AG08396 (cell line): Measurements from ENCODE around the gene SLC14A1.
"Not testable (repeated sequence)": the region's sequence is repeated elsewhere in the genome, so short reads cannot be mapped to it uniquely, and the experiment has no call there.

Experiments
- DNase-seq: peaks from one replicate; pipeline ENCODE4 v3.0.0; 2012; ENCODE audit warnings: low spot score, mixed read lengths

The SLC14A1 gene

DNA sequence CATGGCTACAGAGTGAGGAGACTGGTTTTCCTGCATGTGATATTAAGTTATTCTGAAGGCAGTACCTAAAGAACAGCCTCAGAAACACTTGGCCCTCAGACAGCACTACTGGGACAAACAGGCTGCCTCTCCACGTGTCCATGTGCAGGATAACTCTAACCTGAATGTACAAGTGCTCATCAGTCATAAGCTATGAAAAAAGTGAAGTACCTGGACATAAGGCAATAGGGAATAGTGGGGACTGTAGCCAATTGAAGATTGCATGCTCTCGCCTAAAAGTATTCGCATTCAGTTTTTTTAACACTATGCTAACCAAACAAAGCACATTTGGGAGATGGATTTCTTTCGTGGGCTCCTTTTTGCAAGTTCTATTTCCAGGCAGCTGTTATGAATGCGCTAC is 33.0 kb downstream of the SLC14A1 start:
- no peak for DNase-seq

DNA sequence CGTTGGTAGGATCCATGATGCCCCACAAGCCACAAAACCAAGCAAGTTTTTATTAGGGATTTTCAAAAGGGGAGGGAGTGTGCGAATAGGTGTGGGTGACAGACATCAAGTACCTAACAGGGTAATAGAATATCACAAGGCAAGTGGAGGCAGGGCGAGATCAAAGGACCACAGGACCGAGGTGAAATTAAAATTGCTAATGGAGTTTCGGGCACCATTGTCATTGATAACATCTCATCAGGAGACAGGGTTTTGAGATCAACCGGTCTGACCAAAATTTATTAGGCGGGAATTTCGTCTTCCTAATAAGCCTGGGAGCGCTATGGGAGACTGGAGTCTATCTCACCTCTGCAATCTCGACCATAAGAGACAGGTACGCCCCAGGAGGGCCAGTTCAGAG is 33.7 kb downstream of the SLC14A1 start:
- not testable (repeated sequence) for DNase-seq

DNA sequence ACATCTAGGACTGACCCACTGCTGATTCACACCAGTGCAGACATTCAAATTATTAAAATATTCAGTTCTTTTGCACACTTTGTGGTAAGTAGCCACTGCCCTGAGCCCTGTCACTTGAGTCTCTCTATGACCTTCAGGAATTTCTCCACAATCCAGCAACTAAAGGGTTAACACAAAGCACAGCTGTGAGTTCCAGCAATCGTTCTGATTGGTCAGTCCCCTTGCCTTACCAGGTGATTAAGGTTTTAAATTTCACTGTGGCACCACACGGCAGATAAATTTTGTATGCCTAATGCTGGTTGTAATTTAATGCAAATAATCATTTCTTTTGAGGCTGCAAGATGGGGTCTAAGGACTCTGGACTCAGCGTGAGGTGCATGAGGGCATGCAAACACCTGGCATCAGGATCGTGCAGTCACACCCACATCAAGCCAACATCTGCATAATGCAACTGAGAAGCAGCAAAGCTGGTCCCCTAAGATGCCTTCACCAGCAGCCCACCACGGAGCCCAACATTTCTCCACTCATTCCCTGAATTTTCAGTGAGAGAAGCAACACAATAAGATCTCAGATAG is 36.6 kb downstream of the SLC14A1 start:
- DNase-seq = no peak

DNA sequence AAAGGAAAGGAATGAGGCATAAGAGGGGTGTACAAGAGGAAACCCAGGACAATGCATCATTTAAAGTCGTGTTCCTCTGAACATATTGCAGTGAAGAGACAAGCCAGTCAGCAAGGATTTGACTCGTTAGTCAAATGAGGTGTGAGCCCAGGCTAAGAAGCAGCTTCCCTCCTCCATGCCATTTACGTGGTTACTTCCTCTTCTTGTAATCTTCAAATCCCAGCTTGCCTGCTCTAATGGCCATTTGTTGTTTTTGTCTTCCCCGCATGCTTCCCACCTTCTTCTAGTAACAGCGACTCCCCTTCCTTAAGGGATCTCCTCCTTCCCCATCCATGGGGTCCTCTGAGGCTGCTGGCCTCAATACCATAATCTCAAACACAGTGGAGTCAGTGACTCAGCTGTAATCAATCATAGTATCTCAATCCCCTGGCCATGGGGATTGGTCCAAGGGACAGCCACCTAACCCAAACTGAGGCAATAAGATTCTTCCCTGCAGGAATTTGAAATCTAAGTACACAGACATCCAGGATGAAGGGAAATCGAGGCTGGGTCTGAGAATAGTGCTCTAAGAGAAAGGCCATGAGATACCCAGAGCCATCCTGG is 37.6 kb downstream of the SLC14A1 start:
- no peak for DNase-seq

DNA sequence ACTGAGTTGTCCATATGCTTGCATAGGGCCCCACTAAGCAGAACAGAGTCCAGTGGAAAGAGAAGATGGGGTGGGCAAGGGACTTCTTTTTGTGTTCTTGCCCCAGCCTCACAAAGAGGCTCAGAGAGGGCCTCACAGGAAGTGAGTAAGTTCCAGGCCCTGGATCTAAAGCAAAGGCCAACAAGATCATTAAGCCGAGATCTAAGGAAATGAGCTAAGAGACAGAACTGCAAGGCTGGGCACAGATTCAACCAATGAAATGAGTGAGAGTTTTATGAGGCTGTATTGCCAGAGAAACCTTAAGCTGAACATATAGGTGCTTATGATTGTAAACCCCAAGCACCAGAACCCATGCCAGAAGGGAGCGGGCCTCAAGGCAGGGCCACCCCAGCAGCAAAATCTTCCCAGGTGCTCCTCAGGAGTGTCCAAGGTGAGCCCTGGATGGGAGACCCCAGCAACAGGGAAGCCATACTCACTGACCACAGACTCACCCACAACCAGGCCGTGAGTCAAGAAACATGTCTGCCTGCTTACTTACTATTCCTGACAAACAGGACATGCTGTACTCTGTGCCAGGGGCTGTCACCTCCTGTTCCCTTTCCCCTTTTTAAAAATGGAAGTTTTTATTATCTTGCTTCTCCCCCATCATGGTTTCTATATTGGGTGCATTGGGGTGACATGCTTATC is 40.2 kb downstream of the SLC14A1 start:
- no peak for DNase-seq

DNA sequence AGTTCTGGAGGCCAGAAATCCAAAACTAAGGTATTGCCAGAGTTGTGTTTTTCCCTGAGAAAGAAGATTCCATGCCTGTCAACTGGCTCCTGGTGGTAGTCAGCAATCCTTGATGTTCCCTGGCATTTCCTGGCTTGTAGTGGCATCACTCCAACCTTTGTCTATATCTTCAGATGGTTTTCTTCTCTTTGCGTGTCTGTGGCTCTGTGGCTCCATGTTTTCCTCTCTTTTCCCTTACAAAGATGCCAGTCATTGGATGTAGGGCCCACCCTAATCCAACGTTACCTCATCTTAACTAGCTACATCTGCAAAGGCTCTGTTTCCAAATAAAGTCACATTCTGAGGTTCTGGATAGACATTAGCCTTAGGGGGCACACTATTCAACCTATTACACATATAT is 41.8 kb downstream of the SLC14A1 start:
- no peak for DNase-seq

DNA sequence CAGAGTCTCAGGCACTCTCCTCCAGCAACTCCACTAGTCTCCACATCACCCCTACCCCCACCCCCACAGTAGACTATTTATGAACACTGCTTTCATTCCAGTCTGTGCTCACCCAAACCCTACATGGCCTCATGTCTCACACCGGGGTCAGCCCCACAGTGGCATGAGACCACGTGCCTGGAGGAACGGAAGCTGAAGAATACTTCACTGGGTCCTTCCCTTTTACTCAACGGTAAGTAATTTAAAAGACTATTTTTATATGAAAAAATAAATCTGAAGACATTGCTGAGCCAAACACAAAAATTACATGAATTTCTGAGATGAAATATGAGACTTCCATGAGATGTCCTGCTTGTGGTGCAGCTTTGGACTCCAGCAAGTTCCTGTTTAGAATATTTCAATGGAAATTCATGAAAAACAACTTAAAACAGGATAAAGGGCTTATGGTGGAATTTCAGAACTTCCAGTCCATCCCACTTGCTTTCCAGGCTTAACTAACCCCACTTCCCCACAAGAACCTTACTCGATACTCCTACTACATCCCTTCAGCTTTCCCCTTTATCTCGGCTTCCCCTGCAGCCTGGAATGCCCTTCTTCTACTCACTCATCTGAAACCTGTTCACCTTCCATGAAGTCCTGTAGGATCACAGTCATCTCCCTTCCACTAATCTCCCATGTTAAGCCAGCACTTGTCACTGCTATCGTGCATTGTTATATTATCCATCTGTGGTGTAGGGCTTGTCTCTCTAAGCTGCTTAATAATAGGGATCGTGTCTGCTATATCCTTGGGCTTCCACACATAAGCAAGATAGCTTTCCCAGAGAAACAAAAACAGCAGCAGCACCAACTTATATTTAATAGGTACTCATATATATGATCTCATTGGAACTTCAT is 47.9 kb downstream of the SLC14A1 start:
- DNase-seq = peak; percentile 23

DNA sequence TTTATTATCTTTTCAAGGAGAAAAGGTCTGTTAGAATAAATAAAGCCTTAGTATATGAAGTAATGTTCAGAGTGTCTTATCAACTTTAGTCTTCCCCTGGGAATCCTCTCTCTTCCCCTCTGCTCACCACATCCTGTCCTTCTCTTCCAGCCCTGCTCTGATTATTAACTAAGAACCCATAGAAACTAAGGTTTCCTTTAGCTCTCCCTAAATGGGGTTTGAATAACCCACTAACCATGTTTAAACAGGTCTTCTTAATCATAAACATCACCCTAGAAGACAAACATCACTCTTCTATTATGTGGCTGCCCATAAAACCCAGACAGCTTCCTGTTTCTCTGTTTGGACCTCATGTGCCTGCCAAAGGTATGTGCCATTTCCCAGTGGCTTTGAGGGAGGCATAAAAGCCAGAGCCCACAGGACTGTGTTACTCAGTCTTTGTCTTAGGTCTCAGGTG is 50.1 kb downstream of the SLC14A1 start:
- no peak for DNase-seq

DNA sequence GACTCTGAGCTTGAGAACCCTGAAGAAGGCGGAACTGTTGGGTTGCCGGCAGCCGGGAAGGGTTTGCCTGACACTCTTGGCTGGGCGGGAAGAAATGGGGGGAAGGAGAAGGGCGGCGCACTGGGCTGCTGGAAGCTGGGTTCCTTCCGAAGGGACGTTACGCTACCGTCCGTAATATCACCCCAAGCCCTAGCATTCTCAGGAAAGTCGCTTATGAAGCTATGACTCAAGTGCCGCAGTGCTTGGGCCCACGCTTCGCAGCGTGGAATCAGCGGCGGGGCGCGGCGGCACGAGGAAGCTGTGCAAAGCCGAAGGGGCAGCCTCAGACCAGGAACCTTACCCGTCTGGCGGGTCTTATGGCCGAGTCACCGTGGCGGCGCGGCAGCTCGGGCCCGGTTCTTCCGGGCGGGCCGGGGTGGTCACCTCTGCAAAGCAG is 51.3 kb downstream of the SLC14A1 start:
- DNase-seq = peak; percentile 69

DNA sequence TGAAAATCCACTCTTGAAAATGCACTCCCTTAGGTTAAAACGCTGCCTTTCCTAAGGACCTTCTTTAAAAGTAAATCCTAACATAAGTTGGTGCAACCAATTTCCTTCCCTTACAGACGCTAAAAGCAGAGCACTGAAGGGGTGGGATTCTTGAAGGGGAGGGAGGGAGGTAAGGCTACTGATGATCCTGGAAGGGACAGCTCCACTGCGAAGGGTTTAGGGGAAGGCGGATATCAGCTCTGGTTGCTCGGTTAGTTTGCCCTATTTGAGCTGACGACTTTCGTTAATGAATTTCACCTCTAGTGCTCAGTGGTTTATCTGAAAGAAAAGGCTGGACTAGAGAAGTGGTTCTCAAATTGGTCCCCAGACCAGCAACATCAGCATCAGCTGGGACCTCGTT is 51.8 kb downstream of the SLC14A1 start:
- DNase-seq = no peak

DNA sequence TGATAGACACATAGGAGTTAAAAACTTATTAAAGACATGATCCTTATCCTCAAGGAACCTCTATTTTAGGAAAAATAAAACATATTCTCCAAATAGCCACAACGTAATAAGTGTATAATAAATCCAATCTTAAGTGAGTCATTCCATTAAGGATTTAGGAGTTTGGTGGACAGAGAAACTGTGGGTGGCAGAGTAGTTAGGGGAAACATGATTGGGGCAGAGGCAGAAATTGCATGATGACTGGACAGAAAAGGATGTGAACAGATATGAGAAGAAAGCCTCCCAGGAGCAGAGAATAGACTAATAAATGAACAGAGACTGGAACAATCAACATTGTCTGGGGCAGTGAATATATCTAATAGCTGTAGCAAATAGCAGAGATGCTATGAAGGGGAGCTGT is 53.4 kb downstream of the SLC14A1 start:
- DNase-seq = peak; percentile 68

DNA sequence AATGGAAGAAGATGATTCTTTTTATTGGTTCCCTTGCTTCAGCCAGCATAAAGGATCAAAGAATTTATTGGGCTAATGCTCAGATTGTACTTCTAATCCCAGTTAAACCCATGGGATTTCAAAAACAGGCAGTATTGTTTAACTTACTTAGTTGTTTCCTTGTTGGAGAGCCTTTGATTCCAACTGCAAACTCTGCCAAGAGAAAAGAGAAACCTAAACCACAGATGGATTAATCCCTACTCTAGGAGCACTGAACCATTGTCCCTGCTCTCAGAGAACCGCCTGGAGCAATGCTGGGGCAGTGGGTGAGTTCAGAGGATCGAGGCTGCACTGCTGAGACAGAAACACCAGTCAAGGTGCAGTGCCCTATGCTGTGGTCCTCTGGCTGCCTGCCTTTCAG is 56.6 kb downstream of the SLC14A1 start:
- no peak for DNase-seq

DNA sequence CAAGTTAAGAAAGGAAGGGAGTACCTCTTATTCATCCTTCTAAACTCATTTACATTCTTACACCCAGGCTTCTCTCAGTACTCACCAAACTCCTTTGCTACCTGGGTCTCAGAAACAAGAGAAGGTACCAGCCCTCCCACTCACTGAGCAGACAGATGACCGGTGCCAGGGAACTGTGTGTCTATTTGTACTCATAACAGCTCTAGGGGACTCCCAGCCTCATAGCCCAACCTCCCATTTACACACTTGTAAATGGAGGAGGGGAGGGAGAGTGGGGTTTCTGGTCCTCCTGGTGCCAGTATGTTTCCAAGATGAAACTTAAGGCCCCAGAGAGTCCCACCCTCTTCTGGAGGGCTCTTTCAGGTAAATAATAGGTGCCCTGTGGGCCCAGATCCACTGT is 58.7 kb downstream of the SLC14A1 start:
- DNase-seq = no peak

DNA sequence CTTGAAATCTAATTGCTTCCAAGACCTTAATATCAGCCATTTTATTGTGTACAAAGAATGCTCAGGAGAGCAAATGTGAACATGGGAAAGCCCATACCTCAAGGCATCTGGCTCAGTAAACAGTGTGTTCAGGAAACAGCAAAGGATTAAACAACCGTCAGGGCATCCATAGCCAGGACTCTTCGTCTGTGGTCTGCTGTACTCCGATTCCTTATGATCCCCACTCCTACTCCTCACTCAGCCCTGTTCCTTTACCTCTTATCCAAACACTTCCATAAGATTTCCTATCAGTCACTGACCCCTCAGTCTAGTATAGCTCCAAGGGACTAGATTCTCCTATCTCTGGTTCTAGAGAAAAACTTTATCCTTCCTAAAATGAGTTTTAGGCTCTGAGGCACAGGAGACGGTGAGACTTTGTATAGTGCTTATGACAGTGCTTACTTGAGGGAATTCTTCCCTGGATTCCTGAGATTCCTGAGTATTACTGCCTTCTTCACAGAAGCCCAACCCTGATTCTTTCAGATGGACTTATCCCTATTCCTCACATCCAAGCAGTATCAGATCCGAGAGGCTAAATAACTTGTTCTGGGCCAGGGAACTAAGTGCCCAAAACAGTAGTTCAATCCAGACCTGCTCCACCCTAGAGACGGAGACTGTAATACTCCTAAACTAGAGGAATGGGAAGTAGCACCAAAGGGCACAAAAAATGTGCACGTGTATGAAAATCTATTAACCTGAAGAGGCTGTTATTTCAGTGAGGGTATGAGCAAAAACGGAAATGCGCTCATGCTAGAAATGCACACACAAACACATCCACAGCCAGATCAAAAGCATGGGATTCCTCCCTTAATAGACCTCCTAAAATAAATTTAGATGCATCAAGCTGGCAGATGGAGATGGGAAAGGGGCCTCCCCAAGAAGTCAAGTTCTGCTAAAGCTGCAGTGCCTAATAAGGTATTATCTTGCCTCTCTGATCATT is 59.4 kb downstream of the SLC14A1 start:
- peak; percentile 47 for DNase-seq

DNA sequence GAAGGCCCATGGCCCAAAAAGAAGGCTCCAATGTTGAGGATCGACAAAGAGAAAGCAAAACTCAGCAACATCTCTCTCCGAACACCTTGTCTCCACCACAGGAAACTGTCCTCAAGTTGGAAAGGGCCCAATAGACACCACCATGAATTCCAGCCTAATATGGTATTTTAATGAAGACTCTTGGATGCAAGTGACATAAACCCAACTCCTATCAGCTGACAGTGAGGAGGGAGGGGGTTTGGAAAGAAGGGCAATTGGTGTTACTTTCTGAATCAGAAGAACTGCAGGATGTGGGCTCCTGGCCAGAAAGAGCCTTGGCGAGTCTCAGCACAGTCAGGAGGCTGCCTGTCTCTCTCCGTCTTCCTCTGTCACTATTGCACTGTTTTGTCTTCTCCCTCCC is 61.2 kb downstream of the SLC14A1 start:
- no peak for DNase-seq

DNA sequence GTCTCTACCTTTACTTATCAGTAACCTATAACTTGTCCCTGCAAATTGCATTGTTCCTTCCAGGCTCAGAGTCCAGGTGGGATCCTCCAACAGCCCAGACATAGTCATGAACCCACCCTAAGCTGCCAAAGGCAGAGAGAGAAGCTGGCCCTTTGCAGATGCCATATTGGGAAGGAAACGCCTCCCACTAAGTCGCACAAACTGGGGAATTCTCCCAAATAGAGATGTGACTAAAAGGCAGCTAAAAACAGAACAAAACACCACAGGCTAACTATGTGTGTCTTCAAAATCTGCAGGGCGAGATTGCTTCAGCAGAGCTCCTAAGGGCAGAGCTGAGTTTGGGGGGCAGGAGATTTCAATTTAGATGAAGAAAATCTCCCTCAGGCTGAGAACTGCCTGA is 63.0 kb downstream of the SLC14A1 start:
- no peak for DNase-seq

DNA sequence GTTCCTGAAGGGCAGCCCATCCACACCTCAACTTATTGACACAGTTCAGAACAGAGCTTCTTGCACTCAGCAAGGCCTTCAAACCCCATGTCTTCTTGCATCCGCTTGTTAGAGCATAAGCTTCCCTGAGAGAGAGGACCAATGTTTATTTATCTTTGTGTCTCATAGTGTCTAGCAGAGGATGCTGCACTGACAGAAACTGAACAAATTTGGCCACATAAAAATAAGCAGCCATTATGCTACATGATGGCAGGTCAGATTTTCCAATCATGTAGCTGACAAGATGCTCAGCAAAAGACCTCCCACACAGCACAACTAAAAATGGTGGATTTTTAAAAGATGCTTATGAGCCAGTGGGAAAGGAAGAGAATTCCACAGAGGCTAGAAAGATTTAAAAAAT is 63.4 kb downstream of the SLC14A1 start:
- no peak for DNase-seq

DNA sequence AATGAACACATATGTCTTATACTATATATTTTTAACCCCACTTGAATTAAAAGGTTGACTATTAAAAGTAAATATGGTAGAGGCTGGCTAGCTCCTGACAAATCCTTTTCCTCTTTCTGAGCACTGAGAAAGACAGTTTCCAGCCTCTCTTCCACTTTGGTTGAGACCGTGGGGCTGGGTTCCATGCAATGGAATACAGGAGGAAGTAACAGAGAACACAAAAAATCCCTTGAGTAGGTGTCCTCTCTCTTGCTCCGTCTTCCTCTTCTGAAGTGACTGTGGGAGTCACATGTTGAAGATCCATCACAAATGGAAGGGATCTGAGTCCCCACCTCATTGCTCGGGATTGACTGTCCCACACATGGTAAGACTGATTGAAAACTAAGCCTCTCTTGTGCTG is 64.9 kb downstream of the SLC14A1 start:
- no peak for DNase-seq

DNA sequence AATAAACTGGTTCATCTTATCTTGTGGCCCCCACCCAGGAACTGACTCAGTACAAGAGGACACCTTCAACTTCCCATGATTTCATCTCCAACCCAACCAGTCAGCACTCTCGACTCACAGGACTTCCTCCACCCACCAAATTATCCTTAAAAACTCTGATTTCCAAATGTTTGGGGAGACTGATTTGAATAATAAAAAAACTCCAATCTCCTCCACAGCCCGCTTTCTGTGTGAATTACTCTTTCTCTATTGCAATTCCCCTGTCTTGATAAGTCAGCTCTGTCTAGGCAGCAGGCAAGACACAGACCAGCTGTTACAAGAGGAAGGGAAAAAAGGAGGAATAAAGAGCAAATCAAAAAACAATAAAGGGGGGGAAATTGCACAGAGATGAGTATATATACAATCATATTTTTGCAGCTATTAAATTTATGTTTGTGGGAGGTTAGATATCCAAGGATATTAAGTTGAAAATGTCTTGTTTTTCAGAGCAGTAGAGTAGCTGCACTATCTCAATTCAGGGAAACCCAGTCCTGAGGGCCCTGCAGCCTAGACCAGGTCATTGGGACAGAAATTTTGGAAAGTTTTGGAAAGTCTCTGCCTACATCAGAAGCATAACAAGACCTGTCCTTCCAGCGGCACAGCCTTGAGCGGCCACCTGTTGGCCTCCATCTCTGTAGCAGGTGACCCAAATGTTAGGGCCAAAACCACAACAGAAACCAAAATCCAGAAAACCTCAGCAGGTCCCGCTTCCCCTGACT is 68.7 kb downstream of the SLC14A1 start:
- DNase-seq = no peak

DNA sequence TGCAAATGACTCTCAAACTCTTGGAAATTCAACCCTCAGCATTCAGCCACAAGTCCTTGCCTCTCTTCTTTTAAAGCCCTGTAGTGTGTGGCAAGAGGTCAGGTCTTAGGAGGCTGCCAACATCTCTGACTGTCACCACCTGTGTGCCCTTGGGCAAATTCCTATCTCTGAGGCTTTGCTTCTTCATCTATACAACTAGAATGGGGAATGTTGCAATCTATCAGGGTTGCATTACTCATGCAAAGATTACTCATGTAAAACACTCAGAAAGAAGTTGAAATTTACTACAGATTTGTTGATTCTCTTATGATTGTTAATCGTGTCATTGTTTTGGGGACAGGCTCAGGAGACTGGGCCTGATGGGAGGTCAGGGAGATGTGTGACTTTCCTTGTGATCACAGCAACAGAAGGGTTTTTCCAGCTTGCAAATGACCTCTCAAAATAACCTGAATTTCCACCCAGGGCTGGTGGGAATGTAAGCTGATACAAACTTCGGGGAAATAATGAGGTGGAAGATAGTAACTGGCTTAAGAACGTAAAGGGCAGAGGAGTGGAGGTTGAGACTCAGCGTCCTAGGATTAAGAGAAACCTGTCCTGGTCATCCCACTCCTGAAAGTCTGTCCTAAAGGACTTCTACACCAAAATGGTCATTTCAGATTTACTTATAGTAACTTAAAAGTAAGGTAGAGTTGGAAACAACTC is 69.4 kb downstream of the SLC14A1 start:
- DNase-seq = peak; percentile 55
